Stomach smooth muscle (tissue), 2 donors: ENCODE results near the gene NCOA5.

Source experiments
- H3K27ac ChIP-seq: one replicate; pipeline ENCODE4 v1.7.0; 2013; ENCODE audit warnings: mild to moderate bottlenecking, low read length, inconsistent platforms
- H3K27me3 ChIP-seq, 2 donors: one replicate each; pipeline ENCODE4 v1.7.0; 2013; ENCODE audit warnings: low read length in 2 of 2; ENCODE audit not compliant: insufficient read depth in 2 of 2, control insufficient read depth in 1 of 2
- H3K36me3 ChIP-seq, 2 donors: one replicate each; pipeline ENCODE4 v1.7.0; 2013; ENCODE audit warnings: low read length in 2 of 2; ENCODE audit not compliant: control insufficient read depth in 2 of 2, insufficient read depth in 2 of 2
- H3K4me1 ChIP-seq: one replicate; pipeline ENCODE4 v1.7.0; 2013; ENCODE audit warnings: low read length; ENCODE audit not compliant: control insufficient read depth, insufficient read depth
- H3K4me3 ChIP-seq, 2 donors: one replicate each; pipeline ENCODE4 v1.7.0; 2013; ENCODE audit warnings: low read length in 2 of 2
- H3K9ac ChIP-seq, 2 donors: one replicate each; pipeline ENCODE4 v1.7.0; 2013; ENCODE audit warnings: low read length in 2 of 2, mild to moderate bottlenecking in 1 of 2
- H3K9me3 ChIP-seq, 2 donors: one replicate each; pipeline ENCODE4 v1.7.0; 2013; ENCODE audit warnings: low read length in 2 of 2; ENCODE audit not compliant: control insufficient read depth in 2 of 2
- donor health status: healthy.
- donor health status: Pancreatic carcinoma.

Gene NCOA5

GRCh38 chr20:46088409-46089166, 1.2 kb downstream of the NCOA5 start:
- H3K27ac ChIP-seq, result peak overlapping the region; percentile 90
- no peaks in the 10 kb centered on the region for H3K27me3 ChIP-seq
- peaks cover 14% of the 10 kb centered on the region for H3K4me1 ChIP-seq
- H3K9ac ChIP-seq, result peak overlapping the region; percentile 92 to 98
- no peaks in the 10 kb centered on the region for H3K36me3 ChIP-seq
- no peaks in the 10 kb centered on the region for H3K9me3 ChIP-seq
- peak overlapping the region; percentile 88 to 92 for H3K4me3 ChIP-seq

- Histone ChIP-seq H3K36me3 (no peaks in the 10 kb centered on the region), H3K4me3 (peak overlapping the region in 1 of 2 donors; percentile 3), H3K9me3 (no peaks in the 10 kb centered on the region), H3K27ac (no peak overlapping the region), H3K27me3 (no peaks in the 10 kb centered on the region), H3K4me1 (peaks cover 14% of the 10 kb centered on the region), H3K9ac (no peak overlapping the region)
Measured at GRCh38 chr20:46087161-46087560, 2.6 kb downstream of the NCOA5 start.

- Histone ChIP-seq H3K4me3 (no peak overlapping the region), H3K27me3 (no peaks in the 10 kb centered on the region), H3K27ac (no peak overlapping the region), H3K9me3 (no peaks in the 10 kb centered on the region), H3K9ac (no peak overlapping the region), H3K36me3 (no peaks in the 10 kb centered on the region), H3K4me1 (peaks cover 14% of the 10 kb centered on the region)
Measured at GRCh38 chr20:46085179-46085851, 4.4 kb downstream of the NCOA5 start.

DNA sequence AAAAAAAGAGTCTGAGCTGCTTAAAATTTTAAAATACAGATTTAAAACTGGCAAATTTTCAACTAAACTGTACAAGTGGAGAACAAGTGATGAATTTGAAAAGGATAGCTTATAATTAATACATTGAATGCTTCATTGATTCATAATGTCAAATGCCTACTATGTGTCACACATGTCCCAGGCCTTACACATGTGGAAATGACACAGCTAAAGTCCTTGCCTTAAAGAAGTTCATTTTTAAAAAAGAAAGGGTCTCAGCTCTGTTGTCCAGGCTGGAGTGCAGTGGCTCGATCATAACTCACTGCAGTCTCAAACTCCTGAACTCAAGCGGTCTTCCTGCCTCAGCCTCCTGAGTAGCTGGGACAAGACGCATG, 5.0 kb downstream of the NCOA5 start:
- no peak overlapping the region for H3K4me3 ChIP-seq
- H3K36me3 ChIP-seq, result no peaks in the 10 kb centered on the region
- H3K4me1 ChIP-seq, result peaks cover 14% of the 10 kb centered on the region
- H3K27me3 ChIP-seq, result no peaks in the 10 kb centered on the region
- H3K27ac ChIP-seq, result no peak overlapping the region
- no peak overlapping the region for H3K9ac ChIP-seq
- H3K9me3 ChIP-seq, result no peaks in the 10 kb centered on the region

DNA sequence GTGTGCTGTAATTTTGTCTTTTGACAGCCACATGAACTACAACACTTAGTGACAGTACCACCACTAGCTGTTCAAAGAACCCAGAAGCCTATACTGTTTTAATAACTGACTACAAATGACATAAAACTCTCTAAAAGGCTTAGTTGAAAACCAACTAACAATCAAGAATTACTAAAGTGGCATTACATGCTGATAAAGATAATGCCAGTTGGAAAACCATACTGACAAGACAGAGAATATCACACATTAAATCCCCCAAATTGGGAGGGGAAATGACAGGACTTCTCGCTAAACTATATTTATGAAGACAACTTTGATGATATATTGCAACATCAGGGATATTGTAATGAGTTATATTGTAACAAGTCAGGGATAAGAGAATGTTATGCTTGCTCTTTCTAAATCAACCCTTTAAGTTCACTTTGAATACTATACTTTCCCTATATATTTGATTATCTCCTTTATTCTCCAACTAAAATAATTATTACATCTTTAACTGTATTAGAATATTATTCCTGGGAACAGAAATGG, 6.2 kb downstream of the NCOA5 start:
- H3K4me3 ChIP-seq, result no peak overlapping the region
- peaks cover 5 to 8% of the 10 kb centered on the region in 2 donors for H3K36me3 ChIP-seq
- no peaks in the 10 kb centered on the region for H3K27me3 ChIP-seq
- no peaks in the 10 kb centered on the region for H3K9me3 ChIP-seq
- peaks cover 14% of the 10 kb centered on the region for H3K4me1 ChIP-seq
- no peak overlapping the region for H3K9ac ChIP-seq
- no peak overlapping the region for H3K27ac ChIP-seq

DNA sequence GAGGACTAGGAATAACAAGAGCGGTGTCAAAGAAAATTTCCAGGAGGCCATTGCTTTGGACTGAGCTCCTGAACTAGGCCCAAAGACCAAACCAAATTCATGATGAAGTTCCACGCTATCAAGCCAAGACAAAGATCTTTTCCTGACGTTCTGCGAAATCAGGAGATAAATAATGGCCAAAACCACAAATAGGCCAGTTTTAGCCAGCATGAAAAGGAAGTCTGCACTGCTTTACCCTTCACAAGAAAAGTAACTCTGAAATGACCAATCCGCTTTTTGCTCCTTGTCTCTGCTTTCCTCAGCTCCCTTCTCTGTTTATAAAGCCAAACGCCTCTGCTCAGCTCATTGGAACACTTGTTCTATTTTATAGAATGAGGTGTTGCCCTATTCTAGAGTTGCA, 6.7 kb downstream of the NCOA5 start:
- no peaks in the 10 kb centered on the region for H3K9me3 ChIP-seq
- peaks cover 11% of the 10 kb centered on the region for H3K4me1 ChIP-seq
- no peak overlapping the region for H3K9ac ChIP-seq
- no peak overlapping the region for H3K4me3 ChIP-seq
- H3K27ac ChIP-seq, result no peak overlapping the region
- H3K27me3 ChIP-seq, result no peaks in the 10 kb centered on the region
- peaks cover 7 to 12% of the 10 kb centered on the region in 2 donors for H3K36me3 ChIP-seq

GRCh38 chr20:46081074-46081473, 8.7 kb downstream of the NCOA5 start:
- H3K4me3 ChIP-seq, result no peak overlapping the region
- peaks cover 14 to 20% of the 10 kb centered on the region in 2 donors for H3K36me3 ChIP-seq
- H3K27me3 ChIP-seq, result no peaks in the 10 kb centered on the region
- H3K9ac ChIP-seq, result no peak overlapping the region
- H3K4me1 ChIP-seq, result peaks cover 6% of the 10 kb centered on the region
- H3K9me3 ChIP-seq, result no peaks in the 10 kb centered on the region
- H3K27ac ChIP-seq, result no peak overlapping the region

GRCh38 chr20:46078954-46079353, 10.8 kb downstream of the NCOA5 start:
- Histone ChIP-seq H3K4me1 (peaks cover 2% of the 10 kb centered on the region), H3K9ac (no peak overlapping the region), H3K4me3 (no peak overlapping the region), H3K27ac (no peak overlapping the region), H3K36me3 (peaks cover 28 to 33% of the 10 kb centered on the region in 2 donors), H3K27me3 (no peaks in the 10 kb centered on the region), H3K9me3 (no peaks in the 10 kb centered on the region)

DNA sequence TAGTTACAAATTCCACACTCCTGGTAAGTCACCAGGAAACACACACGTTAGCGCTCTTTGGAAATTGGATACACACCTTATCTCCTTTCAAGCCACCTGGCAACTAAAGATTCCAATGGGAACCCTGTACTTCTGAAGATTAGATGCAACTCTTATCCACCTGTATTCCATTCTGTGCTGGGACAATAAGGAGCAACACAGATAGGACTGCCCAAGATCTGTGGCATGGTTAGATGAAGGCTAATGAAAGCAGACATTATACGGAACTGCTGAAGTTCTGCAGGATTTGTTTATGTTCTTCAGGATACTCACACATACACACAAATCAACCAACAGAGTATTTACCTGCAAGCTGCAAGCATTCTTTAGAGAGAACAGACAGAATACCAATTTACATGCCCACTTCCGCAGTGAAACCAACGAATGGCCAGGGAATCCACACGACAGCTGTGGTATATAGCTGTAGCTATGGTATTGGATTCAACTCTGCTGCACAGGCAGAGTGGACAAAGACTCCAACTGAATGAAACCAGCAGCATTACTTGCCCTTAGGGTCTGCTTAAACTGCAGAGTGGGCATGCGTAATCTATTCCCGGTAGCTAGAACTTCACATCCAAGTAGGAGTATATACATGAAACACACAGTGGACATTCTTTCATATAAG, 12.0 kb downstream of the NCOA5 start:
- Histone ChIP-seq H3K4me1 (no peaks in the 10 kb centered on the region), H3K9me3 (no peaks in the 10 kb centered on the region), H3K27me3 (no peaks in the 10 kb centered on the region), H3K27ac (no peak overlapping the region), H3K36me3 (peaks cover 28 to 33% of the 10 kb centered on the region in 2 donors), H3K9ac (no peak overlapping the region), H3K4me3 (no peak overlapping the region)

DNA sequence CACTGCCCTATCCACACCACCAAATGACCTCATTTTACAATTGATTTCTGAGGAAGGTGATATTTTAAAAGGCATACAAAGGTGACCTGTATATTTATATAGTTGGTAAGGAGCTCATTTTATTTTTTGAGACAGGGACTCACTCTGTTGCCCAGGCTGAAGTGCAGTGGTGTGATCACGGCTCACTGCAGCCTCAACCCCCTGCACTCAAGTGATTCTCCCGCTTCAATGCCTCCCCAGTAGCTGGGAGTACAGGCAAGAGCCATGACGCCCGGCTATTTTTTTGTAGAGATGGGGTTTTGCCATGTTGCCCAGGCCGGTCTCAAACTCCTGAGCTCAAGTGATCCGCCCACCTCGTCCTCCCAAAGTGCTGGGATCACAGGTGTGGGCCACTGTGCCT, 13.0 kb downstream of the NCOA5 start:
- Histone ChIP-seq H3K9ac (no peak overlapping the region), H3K9me3 (no peaks in the 10 kb centered on the region), H3K4me1 (no peaks in the 10 kb centered on the region), H3K36me3 (peaks cover 28 to 33% of the 10 kb centered on the region in 2 donors), H3K4me3 (no peak overlapping the region), H3K27me3 (no peaks in the 10 kb centered on the region), H3K27ac (no peak overlapping the region)
